Vagina (tissue), 2 donors: ENCODE data around the gene NPLOC4.

Source experiments
- CTCF ChIP-seq, 3 experiments: fragments of 450-650 bp in 2 of 3; fragments of 200-600 bp in 1 of 3; sonication (generic) in 1 of 3; IDR thresholded peaks; one replicate each; pipeline ENCODE4 v1.5.1; 2017 to 2019; ENCODE audit warnings: antibody characterized with exemption in 3 of 3, mild to moderate bottlenecking in 2 of 3, moderate library complexity in 2 of 3
- POLR2A ChIP-seq, 2 donors: fragments of 450-650 bp; IDR thresholded peaks; one replicate each; pipeline ENCODE4 v1.6.1; 2017; ENCODE audit warnings: antibody characterized with exemption in 2 of 2, mild to moderate bottlenecking in 2 of 2, moderate library complexity in 2 of 2
- POLR2AphosphoS5 ChIP-seq, 2 donors: sonication (generic); formaldehyde crosslinking; IDR thresholded peaks; one replicate each; pipeline ENCODE4 v1.9.0; 2017; ENCODE audit warnings: antibody characterized with exemption in 2 of 2, mild to moderate bottlenecking in 2 of 2, low read depth in 1 of 2; ENCODE audit not compliant: insufficient read depth in 1 of 2

GRCh38 chr17:81564778-81565177, 72.1 kb downstream of the NPLOC4 start:
- TF ChIP-seq CTCF (IDR thresholded peaks at IDR 0.05), result no peak
- TF ChIP-seq POLR2AphosphoS5 (IDR thresholded peaks at IDR 0.05; ENCODE audit: insufficient read depth in 1 of 2, low read depth in 1 of 2), result no peak
- TF ChIP-seq POLR2A (IDR thresholded peaks at IDR 0.05), result no peak
